Endodermal cell (in vitro differentiated cells): Measurements from ENCODE around the gene TTC22. TPM values are rescaled to one million over a fixed set of nuclear protein-coding genes. Genes with fewer than 3 reads are reported as not detected.

Source experiments
- DNase-seq: peaks from one replicate; pipeline ENCODE4 v3.0.0-alpha.2; 2017
- H3K27ac ChIP-seq: 2 replicates; pipeline ENCODE4 v1.5.1; 2013; ENCODE audit warnings: mild to moderate bottlenecking, low read depth, low read length, moderate library complexity
- H3K27me3 ChIP-seq: 2 replicates; pipeline ENCODE4 v1.6.1; 2013; ENCODE audit warnings: mild to moderate bottlenecking, low read length, moderate library complexity; ENCODE audit not compliant: insufficient read depth, control insufficient read depth, poor library complexity, severe bottlenecking
- H3K36me3 ChIP-seq: 2 replicates; pipeline ENCODE4 v1.7.0; 2013; ENCODE audit warnings: mild to moderate bottlenecking, low read length, moderate library complexity; ENCODE audit not compliant: control insufficient read depth, insufficient read depth
- H3K4me1 ChIP-seq: one replicate; pipeline ENCODE4 v1.7.0; 2013; ENCODE audit warnings: low read length; ENCODE audit not compliant: control insufficient read depth, insufficient read depth
- H3K4me3 ChIP-seq: 2 replicates; pipeline ENCODE4 v1.5.1; 2013; ENCODE audit warnings: mild to moderate bottlenecking, low read length, moderate library complexity
- H3K9ac ChIP-seq: 2 replicates; pipeline ENCODE4 v1.6.1; 2013; ENCODE audit warnings: mild to moderate bottlenecking, low read length, moderate library complexity; ENCODE audit not compliant: poor library complexity, severe bottlenecking; ENCODE audit errors: extremely low read depth
- H3K9me3 ChIP-seq: 2 replicates; pipeline ENCODE4 v1.6.1; 2013; ENCODE audit warnings: mild to moderate bottlenecking, low read length, moderate library complexity; ENCODE audit not compliant: control insufficient read depth
- H3K27ac Mint-ChIP-seq: 2 replicates; pipeline ENCODE4 v1.8.0; 2020; ENCODE audit warnings: mixed read lengths
- H3K27me3 Mint-ChIP-seq: 2 replicates; pipeline ENCODE4 v1.8.0; 2021; ENCODE audit warnings: mild to moderate bottlenecking, mixed read lengths; ENCODE audit not compliant: insufficient read depth
- H3K36me3 Mint-ChIP-seq: 2 replicates; pipeline ENCODE4 v1.8.0; 2020; ENCODE audit warnings: low read depth, mixed read lengths
- H3K4me1 Mint-ChIP-seq: 2 replicates; pipeline ENCODE4 v1.8.0; 2020; ENCODE audit warnings: mixed read lengths
- H3K4me3 Mint-ChIP-seq: 2 replicates; pipeline ENCODE4 v1.8.0; 2020; ENCODE audit warnings: mild to moderate bottlenecking, moderate library complexity, mixed read lengths
- H3K9me3 Mint-ChIP-seq: 2 replicates; pipeline ENCODE4 v1.8.0; 2020; ENCODE audit warnings: mild to moderate bottlenecking, mixed read lengths
- CTCF ChIP-seq: fragments of 200-600 bp; sonication (generic); conservative IDR thresholded peaks from 2 replicates; pipeline ENCODE4 v1.5.0; 2021; ENCODE audit warnings: antibody characterized with exemption, mild to moderate bottlenecking
- WGBS, 2 experiments: methylation state at CpG; one replicate each; pipeline versions ENCODE4 v1.1.5 to v1.1.7; 2013; ENCODE audit warnings: missing lambda C conversion rate in 2 of 2, mixed read lengths in 1 of 2; ENCODE audit not compliant: insufficient coverage in 1 of 2, insufficient read length in 1 of 2; 5-methylcytosine and 5-hydroxymethylcytosine counted together
- total RNA-seq, 2 donors: library from RNA; stranded (reverse); fragmentation: NEBNext Ultra II Directional in 1 of 2; extraction: Animal tissue kit (Norgen Biotek cat#: 25700) in 1 of 2; gene quantifications; 2 replicates in 1 of 2; 3 replicates in 1 of 2; pipeline ENCODE4 v1.2.1, GENCODE V29; 2021

The TTC22 gene
- total RNA-seq, 2 donors from 2014 or later: 0.44 to 0.53 TPM

- no peak overlapping the region for H3K27ac ChIP-seq
- H3K9ac ChIP-seq: no peak overlapping the region
- H3K9me3 ChIP-seq: no peaks in the 10 kb centered on the region
- H3K4me3 ChIP-seq: no peak overlapping the region
- Mint-ChIP-seq H3K4me1 (no peaks in the 10 kb centered on the region), H3K27ac (no peak overlapping the region), H3K4me3 (no peak overlapping the region), H3K27me3 (peaks cover 14% of the 10 kb centered on the region), H3K36me3 (no peaks in the 10 kb centered on the region), H3K9me3 (no peaks in the 10 kb centered on the region)
- no peak for TF ChIP-seq CTCF
- H3K36me3 ChIP-seq: no peaks in the 10 kb centered on the region
- peak; percentile 49 for DNase-seq
- H3K27me3 ChIP-seq: peaks cover 5% of the 10 kb centered on the region
- no peaks in the 10 kb centered on the region for H3K4me1 ChIP-seq
- WGBS, 2 experiments: 86 to 100% methylated on average over 3 to 11 of the region's 11 CpGs
Measured at GRCh38 chr1:54806931-54807611, 5.9 kb upstream of the TTC22 start.

- Mint-ChIP-seq H3K27ac (no peak overlapping the region), H3K4me3 (no peak overlapping the region), H3K4me1 (no peaks in the 10 kb centered on the region), H3K9me3 (no peaks in the 10 kb centered on the region), H3K27me3 (peaks cover 24% of the 10 kb centered on the region), H3K36me3 (no peaks in the 10 kb centered on the region)
- no peak overlapping the region for H3K4me3 ChIP-seq
- no peak for TF ChIP-seq CTCF
- H3K4me1 ChIP-seq: no peaks in the 10 kb centered on the region
- H3K9me3 ChIP-seq: no peaks in the 10 kb centered on the region
- H3K36me3 ChIP-seq: no peaks in the 10 kb centered on the region
- no peak overlapping the region for H3K9ac ChIP-seq
- peaks cover 15% of the 10 kb centered on the region for H3K27me3 ChIP-seq
- peak; percentile 34 for DNase-seq
- H3K27ac ChIP-seq: no peak overlapping the region
- 93 to 95% methylated on average over 20 to 35 of the region's 35 CpGs for WGBS, 2 experiments
Measured at GRCh38 chr1:54805981-54806381, 4.9 kb upstream of the TTC22 start.

- H3K4me3 Mint-ChIP-seq: no peak overlapping the region
- Histone ChIP-seq H3K36me3 (no peaks in the 10 kb centered on the region), H3K27ac (no peak overlapping the region), H3K4me1 (no peaks in the 10 kb centered on the region), H3K9ac (no peak overlapping the region), H3K4me3 (no peak overlapping the region), H3K9me3 (no peaks in the 10 kb centered on the region), H3K27me3 (peaks cover 15% of the 10 kb centered on the region)
- 94 to 100% methylated on average over 1 to 3 of the region's 3 CpGs for WGBS, 2 experiments
- peaks cover 26% of the 10 kb centered on the region for H3K27me3 Mint-ChIP-seq
- no peaks in the 10 kb centered on the region for H3K36me3 Mint-ChIP-seq
- no peak overlapping the region for H3K27ac Mint-ChIP-seq
- TF ChIP-seq CTCF: no peak
- no peaks in the 10 kb centered on the region for H3K4me1 Mint-ChIP-seq
- peak; percentile 19 for DNase-seq
- H3K9me3 Mint-ChIP-seq: no peaks in the 10 kb centered on the region
Measured at GRCh38 chr1:54805466-54805865, 4.3 kb upstream of the TTC22 start.
